Muscle layer of colon (tissue), 2 donors: ENCODE results near the gene RABGGTB.
"Not testable (repeated sequence)": the region's sequence is repeated elsewhere in the genome, so short reads cannot be mapped to it uniquely, and the experiment has no call there.

ENCODE experiments used
- H3K27ac ChIP-seq: one replicate; pipeline ENCODE4 v1.7.0; 2013; ENCODE audit warnings: low read depth, mild to moderate bottlenecking, low read length, moderate library complexity
- H3K27me3 ChIP-seq, 2 donors: one replicate each; pipeline ENCODE4 v1.7.0; 2013; ENCODE audit warnings: low read length in 2 of 2, mild to moderate bottlenecking in 2 of 2; ENCODE audit not compliant: insufficient read depth in 2 of 2, control insufficient read depth in 1 of 2
- H3K36me3 ChIP-seq: one replicate; pipeline ENCODE4 v1.7.0; 2013; ENCODE audit warnings: mild to moderate bottlenecking, low read length; ENCODE audit not compliant: insufficient read depth
- H3K4me1 ChIP-seq: one replicate; pipeline ENCODE4 v1.7.0; 2013; ENCODE audit warnings: mild to moderate bottlenecking, low read length; ENCODE audit not compliant: insufficient read depth
- H3K4me3 ChIP-seq, 2 donors: one replicate each; pipeline ENCODE4 v1.7.0; 2013; ENCODE audit warnings: low read length in 2 of 2, low read depth in 1 of 2, mild to moderate bottlenecking in 1 of 2, moderate library complexity in 1 of 2
- H3K9ac ChIP-seq: one replicate; pipeline ENCODE4 v1.7.0; 2013; ENCODE audit warnings: low read length
- H3K9me3 ChIP-seq: one replicate; pipeline ENCODE4 v1.7.0; 2013; ENCODE audit warnings: mild to moderate bottlenecking, low read length
- donor health status: abdominal sarcoma.
- donor health status: Adenocarcinoma of cecum.

Gene RABGGTB

DNA sequence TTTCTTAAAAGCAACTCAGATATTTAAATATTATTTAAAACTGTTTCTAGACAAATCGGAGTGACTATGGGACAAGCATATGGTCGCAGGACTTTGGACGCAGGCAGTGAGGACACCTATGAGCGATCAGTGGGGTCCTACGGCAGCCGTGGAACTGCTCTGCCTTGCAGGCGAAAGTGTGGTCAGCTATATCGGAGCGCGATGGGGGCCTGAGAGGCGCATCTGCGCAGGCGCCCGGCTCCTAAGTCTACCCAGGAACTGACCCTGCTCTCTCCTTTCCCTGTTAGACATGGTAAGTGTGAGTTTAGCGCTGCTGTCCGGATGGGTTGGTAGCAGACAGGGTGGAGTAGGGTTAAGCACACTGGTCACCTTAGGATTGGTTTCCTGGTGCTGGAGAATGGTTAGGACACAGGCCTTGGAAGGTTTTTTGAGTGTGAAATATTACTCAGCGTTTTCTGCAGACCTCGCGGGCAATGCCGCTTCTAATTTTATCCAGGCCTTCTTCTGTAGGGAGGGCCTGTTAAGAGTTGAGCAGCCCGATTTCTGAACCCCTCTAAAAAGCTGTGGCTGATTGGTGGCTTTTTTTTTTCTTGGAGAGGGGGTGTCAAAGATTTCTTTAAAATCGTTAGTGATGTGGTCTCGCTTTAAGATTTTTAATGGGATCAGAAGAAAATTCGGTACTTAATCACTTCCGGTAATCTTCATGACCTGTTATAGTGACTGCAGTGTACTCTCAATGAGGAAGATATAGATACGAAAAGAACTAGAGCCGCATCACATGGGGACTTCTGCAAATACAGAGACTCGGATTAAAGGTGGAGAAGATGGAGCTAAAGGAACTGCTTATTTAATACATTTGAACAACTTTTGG, at the start of gene RABGGTB:
RABGGTB (plus strand) TSS at position 274 of the 871 bp plus-strand sequence; CDS start at position 290, 16 bp downstream.
- H3K4me1 ChIP-seq: peaks cover 39% of the 10 kb centered on the region
- peaks cover 23% of the 10 kb centered on the region for H3K36me3 ChIP-seq
- no peaks in the 10 kb centered on the region for H3K27me3 ChIP-seq
- H3K4me3 ChIP-seq: peak within 1 kb of the TSS; percentile 73 to 82
- H3K9me3 ChIP-seq: no peaks in the 10 kb centered on the region
- peak within 1 kb of the TSS; percentile 76 for H3K9ac ChIP-seq
- peak within 1 kb of the TSS; percentile 88 for H3K27ac ChIP-seq

DNA sequence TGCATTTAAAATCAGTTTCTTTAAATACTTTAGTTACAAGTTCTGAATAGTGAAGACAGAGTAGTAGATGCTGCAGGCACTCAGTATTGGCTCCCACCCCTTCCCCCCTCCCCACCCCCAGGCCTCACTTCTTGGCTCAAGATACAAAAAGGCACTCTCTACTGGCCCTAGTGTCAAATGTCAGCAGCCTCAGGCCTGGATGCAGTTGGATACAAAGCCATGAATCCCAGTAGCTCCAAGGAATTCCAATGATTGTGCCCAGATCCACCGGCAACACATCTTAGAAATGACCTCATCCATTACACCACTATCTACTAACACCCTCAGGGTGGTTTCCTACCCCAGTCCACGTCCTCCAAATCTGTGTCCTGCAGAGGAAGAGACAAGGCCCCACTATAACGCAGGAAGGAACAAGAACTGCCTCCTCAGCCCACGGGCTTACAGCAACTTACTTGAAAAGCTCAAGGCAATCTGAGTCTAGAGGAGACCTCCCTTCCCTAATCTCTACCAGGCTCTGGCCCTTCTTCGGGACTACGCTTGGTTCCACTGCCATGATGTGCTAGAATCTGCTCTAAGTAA, 43.9 kb upstream of the RABGGTB start:
- no peak overlapping the region for H3K27ac ChIP-seq
- H3K36me3 ChIP-seq: peaks cover 27% of the 10 kb centered on the region
- no peak overlapping the region for H3K4me3 ChIP-seq

DNA sequence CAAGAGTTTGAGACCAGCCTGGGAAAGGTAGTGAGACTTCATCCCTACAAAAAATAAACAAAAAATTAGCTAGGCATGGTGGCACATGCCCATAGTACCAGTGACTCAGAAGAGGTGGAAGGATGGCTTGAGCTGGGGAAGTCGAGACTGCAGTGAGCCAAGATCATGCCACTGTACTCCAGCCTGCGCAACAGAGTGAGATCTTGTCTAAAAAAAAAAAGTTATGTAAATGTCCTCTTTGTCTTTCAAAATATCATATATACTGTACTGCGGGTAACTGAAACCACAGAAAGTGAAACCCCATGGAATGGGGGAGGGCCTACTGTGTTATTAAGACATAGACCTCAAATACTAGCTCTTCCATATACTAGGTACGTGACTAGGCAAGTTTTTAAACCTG, 40.8 kb upstream of the RABGGTB start:
- no peaks in the 10 kb centered on the region for H3K27me3 ChIP-seq
- no peak overlapping the region for H3K27ac ChIP-seq
- H3K36me3 ChIP-seq: peaks cover 24% of the 10 kb centered on the region
- no peaks in the 10 kb centered on the region for H3K4me1 ChIP-seq
- no peaks in the 10 kb centered on the region for H3K9me3 ChIP-seq
- H3K4me3 ChIP-seq: no peak overlapping the region
- H3K9ac ChIP-seq: no peak overlapping the region

More for the DNA sequence above, 43.9 kb upstream of the RABGGTB start:
- no peaks in the 10 kb centered on the region for H3K27me3 ChIP-seq
- H3K4me1 ChIP-seq: no peaks in the 10 kb centered on the region
- H3K9ac ChIP-seq: no peak overlapping the region
- no peaks in the 10 kb centered on the region for H3K9me3 ChIP-seq

DNA sequence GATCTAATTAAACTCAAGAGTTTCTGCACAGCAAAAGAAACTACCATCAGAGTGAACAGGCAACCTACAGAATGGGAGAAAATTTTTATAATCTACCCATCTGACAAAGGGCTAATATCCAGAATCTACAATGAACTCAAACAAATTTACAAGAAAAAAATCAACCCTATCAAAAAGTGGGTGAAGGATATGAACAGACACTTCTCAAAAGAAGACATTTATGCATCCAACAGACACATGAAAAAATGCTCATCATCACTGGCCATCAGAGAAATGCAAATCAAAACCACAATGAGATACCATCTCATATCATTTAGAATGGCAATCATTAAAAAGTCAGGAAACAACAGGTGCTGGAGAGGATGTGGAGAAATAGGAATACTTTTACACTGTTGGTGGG, 28.8 kb upstream of the RABGGTB start:
- H3K4me1 ChIP-seq, H3K27ac ChIP-seq, H3K4me3 ChIP-seq, H3K9ac ChIP-seq, H3K9me3 ChIP-seq, H3K27me3 ChIP-seq: not testable (repeated sequence)
- H3K36me3 ChIP-seq: peaks cover 11% of the 10 kb centered on the region

DNA sequence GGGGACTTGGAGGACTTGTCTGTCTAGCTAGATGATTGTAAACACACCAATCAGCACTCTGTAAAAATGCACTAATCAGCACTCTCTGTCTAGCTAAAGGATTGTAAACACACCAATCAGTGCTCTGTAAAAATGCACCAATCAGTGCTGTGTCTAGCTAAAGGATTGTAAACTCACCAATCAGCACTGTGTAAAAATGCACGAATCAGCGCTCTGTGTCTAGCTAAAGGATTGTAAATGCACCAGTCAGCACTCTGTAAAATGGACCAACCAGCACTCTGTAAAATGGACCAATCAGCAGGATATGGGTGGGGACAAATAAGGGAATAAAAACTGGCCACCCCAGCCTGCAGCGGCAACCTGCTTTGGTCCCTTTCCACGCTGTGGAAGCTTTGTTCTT, 27.5 kb upstream of the RABGGTB start:
- H3K9me3 ChIP-seq, H3K27me3 ChIP-seq, H3K4me1 ChIP-seq, H3K4me3 ChIP-seq, H3K27ac ChIP-seq, H3K9ac ChIP-seq: not testable (repeated sequence)
- H3K36me3 ChIP-seq: peaks cover 11% of the 10 kb centered on the region

DNA sequence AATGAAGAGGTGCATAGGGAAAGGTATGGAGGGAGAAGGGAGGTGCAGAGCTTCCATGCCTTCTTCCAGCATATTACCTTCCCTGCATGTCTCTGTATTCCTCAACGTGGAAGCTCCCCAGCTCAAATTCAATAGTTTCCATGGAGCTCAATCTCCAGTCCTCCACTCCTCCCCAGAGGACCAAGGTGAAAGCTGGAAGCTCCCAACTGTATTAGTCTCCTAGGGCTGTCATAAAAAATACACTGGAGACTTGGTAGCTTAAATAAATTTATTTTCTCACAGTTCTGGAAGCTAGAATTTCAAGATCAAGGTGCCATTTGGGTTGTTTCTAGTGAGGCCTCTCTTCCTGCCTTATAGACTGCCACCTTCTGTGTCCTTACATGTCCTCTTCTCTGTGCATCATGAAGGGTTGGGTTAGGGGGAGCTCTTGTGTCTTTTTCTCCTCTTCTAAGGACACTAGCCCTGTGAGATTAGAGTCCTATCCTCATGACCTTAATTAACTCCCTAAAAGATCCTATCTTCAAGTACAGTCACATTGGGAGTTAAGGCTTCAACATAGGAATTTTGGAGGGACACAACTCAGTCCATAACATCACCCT, 21.9 kb upstream of the RABGGTB start:
- peaks cover 5% of the 10 kb centered on the region for H3K36me3 ChIP-seq
- no peak overlapping the region for H3K9ac ChIP-seq
- H3K4me1 ChIP-seq: no peaks in the 10 kb centered on the region
- H3K9me3 ChIP-seq: no peaks in the 10 kb centered on the region
- H3K4me3 ChIP-seq: no peak overlapping the region
- no peaks in the 10 kb centered on the region for H3K27me3 ChIP-seq
- no peak overlapping the region for H3K27ac ChIP-seq

DNA sequence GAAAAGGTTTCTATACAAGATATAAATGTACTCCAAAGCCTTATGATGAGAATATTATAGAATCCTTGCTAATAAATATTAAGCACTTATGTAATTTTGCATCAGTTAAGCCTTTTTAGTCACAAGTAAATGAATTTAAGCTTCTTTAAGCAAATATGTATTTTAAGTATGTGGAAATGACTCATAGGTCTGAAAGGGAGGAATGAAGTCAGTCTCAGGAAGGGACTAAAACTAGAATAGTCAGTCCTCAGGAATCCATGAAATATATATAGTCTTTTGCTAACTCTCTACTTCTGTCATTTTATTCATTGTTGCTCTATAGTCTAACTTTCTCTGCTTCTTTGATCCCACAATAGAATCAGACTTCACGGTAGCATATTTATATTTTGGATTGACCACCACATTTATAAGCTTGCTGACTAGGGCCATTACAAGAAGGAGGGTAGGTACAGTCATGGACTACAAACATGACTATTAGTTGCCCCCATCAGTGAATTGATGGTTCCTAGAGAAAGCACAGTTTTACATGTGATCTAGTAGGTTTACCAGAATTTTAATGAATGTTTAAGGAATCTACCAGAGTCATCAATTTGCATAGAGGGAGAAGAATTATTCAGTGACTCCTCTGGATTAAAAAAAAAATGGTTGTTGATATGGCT, 20.2 kb upstream of the RABGGTB start:
- H3K9ac ChIP-seq: no peak overlapping the region
- H3K27ac ChIP-seq: no peak overlapping the region
- H3K4me3 ChIP-seq: no peak overlapping the region
- no peaks in the 10 kb centered on the region for H3K9me3 ChIP-seq
- peaks cover 5% of the 10 kb centered on the region for H3K36me3 ChIP-seq
- H3K27me3 ChIP-seq: no peaks in the 10 kb centered on the region
- H3K4me1 ChIP-seq: no peaks in the 10 kb centered on the region

DNA sequence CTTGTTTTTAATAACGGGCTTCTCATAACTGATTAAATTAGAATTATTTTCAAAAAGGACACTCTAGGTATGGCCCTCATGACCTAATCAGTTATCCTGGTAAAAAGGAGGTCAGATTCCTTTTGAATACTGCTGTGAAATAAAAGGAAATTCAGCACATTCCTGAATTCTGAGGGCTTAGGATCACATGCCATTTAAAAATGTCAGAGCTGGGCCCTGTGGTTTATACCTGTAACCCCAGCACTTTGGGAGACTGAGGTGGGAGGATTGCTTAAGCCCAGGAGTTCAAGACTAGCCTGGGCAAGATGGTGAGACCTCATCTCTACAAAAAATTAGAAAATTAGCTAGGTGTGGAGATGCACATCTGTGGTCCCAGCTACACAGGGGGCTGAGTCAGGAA, 18.0 kb upstream of the RABGGTB start:
- Histone ChIP-seq H3K27ac (no peak overlapping the region), H3K4me1 (no peaks in the 10 kb centered on the region), H3K27me3 (no peaks in the 10 kb centered on the region), H3K9ac (no peak overlapping the region), H3K9me3 (no peaks in the 10 kb centered on the region), H3K4me3 (no peak overlapping the region), H3K36me3 (peaks cover 5% of the 10 kb centered on the region)

DNA sequence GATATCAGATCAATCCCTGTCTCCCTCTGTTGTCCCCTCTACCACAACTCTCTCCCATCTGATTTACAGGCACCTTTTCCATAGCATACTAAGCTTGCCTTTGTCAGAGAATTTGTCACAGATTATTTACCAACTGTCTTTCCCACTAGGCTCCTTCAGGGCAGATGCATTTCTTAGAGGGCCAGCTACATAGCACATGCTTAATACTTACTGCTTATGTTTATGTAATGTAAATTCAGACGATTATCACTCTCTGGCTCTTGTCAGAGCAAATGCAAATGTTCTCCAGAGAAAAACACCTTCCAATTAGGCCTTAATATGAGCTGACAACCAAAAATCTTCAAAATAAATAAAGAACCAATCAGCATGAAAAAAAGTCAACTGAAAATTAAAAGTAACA, 15.3 kb upstream of the RABGGTB start:
- H3K9me3 ChIP-seq: no peaks in the 10 kb centered on the region
- no peak overlapping the region for H3K9ac ChIP-seq

DNA sequence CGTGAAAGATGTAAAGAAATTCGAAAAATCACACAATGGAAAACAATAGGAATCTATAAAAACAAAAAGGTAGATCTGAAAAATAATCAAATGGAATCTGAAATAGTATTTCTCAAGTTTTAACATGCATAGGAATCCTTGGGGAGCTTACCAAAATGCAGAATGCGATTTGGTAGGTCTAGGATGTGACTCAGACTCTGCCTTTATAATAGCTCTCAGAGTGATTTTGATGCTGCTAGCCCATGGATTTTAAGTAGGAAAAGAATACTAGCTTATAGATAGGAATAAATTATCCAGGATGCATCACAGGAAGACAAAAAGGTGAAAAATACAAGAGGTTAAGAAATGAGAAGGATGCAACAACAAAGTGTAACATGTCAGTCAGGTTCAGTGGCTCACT, 14.1 kb upstream of the RABGGTB start:
- Histone ChIP-seq H3K9me3 (no peaks in the 10 kb centered on the region), H3K4me1 (no peaks in the 10 kb centered on the region), H3K27me3 (no peaks in the 10 kb centered on the region), H3K36me3 (no peaks in the 10 kb centered on the region), H3K9ac (no peak overlapping the region), H3K4me3 (no peak overlapping the region), H3K27ac (no peak overlapping the region)

More for the DNA sequence above, 15.3 kb upstream of the RABGGTB start:
- H3K4me3 ChIP-seq: no peak overlapping the region
- no peaks in the 10 kb centered on the region for H3K4me1 ChIP-seq
- no peaks in the 10 kb centered on the region for H3K36me3 ChIP-seq
- H3K27me3 ChIP-seq: no peaks in the 10 kb centered on the region
- no peak overlapping the region for H3K27ac ChIP-seq

DNA sequence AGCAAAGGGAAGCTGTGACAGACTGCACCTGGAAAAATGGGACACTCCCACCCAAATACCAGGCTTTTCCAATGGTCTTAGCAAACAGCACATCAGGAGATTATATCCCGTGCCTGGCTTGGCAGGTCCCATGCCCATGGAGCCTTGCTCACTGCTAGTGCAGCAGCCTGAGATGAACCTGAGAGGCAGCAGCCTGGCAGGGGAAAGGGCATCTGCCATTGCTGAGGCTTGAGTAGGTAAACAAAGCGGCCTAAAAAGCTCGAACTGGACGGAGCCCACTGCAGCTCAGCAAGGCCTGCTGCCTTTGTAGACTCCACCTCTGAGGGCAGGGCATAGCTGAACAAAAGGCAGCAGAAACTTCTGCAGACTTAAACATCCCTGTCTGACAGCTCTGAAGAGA, 8.2 kb upstream of the RABGGTB start:
- H3K4me1 ChIP-seq, H3K4me3 ChIP-seq, H3K27me3 ChIP-seq, H3K27ac ChIP-seq, H3K36me3 ChIP-seq, H3K9ac ChIP-seq, H3K9me3 ChIP-seq: not testable (repeated sequence)
